GM12878 (cell line): ENCODE data around the gene ATG3. TPM values are rescaled to one million over a fixed set of nuclear protein-coding genes. Genes with fewer than 3 reads are reported as not detected.

Experiments used
- ATAC-seq: fragments of 200-7000 bp; cut with Tn5 transposase; 3 replicates; pipeline ENCODE4 v1.9.1; 2020; ENCODE audit warnings: mild to moderate bottlenecking, moderate library complexity
- BruUV-seq: library from RNA; stranded (reverse); fragments of 400-500 nt; replicated peaks from 2 replicates; lab custom pipeline; 2021; lab: Mats Ljungman, UMichigan
- CTCF ChIA-PET: fragments of 300-600 bp; sonication (Branson Sonifier 250); formaldehyde crosslinking; extraction: SDS; loops from one replicate; lab custom pipeline; 2021; ENCODE audit warnings: inconsistent platforms; lab: Yijun Ruan, JAX
- POLR2A ChIA-PET: fragments of 350-600 bp; formaldehyde crosslinking; extraction: SDS; loops from one replicate; lab custom pipeline; 2021; ENCODE audit warnings: inconsistent platforms; lab: Charles Lee
- RAD21 ChIA-PET: fragments of 300-600 bp; sonication (Branson Sonifier 250); formaldehyde crosslinking; loops from one replicate; lab custom pipeline; 2023; ENCODE audit warnings: antibody characterized with exemption; ENCODE audit not compliant: unreplicated experiment; lab: Charles Lee
- SMC1A ChIA-PET: fragments of 300-600 bp; sonication (Branson Sonifier 250); formaldehyde crosslinking; loops from one replicate; lab custom pipeline; 2023; ENCODE audit not compliant: unreplicated experiment, uncharacterized antibody; lab: Charles Lee
- DNase-seq: peaks from one replicate; pipeline ENCODE4 v3.0.0-alpha.2; 2011; ENCODE audit warnings: low read depth, low spot score
- FAIRE-seq: peaks from 3 replicates; lab custom pipeline; 2011; peaks lifted over from hg19 to GRCh38; lab: Jason Lieb, UNC
- H2AFZ ChIP-seq: 2 replicates; pipeline ENCODE4 v1.6.0; 2011; ENCODE audit warnings: low read depth, low read length, control low read depth; ENCODE audit not compliant: control insufficient read depth
- H3K27ac ChIP-seq: 2 replicates; pipeline ENCODE4 v1.5.1; 2011; ENCODE audit warnings: control low read depth; ENCODE audit not compliant: control insufficient read depth, insufficient read depth
- H3K27me3 ChIP-seq, 2 experiments: replicated peaks in 1 of 2; 2 replicates each; pipeline versions ENCODE4 v1.6.0 to v1.6.1; 2011; ENCODE audit warnings: low read length in 1 of 2; ENCODE audit not compliant: control insufficient read depth in 2 of 2, insufficient read depth in 2 of 2
- H3K36me3 ChIP-seq, 2 experiments: 2 replicates each; pipeline ENCODE4 v1.5.1; 2011; ENCODE audit warnings: low read length in 1 of 2; ENCODE audit not compliant: control insufficient read depth in 2 of 2, insufficient read depth in 2 of 2
- H3K4me1 ChIP-seq: 2 replicates; pipeline ENCODE4 v1.6.1; 2011; ENCODE audit warnings: mild to moderate bottlenecking, low read length, moderate library complexity, mixed read lengths; ENCODE audit not compliant: control insufficient read depth, insufficient read depth
- H3K4me2 ChIP-seq: 2 replicates; pipeline ENCODE4 v1.6.0; 2011; ENCODE audit warnings: control low read depth; ENCODE audit not compliant: control insufficient read depth, insufficient read depth
- H3K4me3 ChIP-seq: fragments of 200-600 bp; sonication (generic); 2 replicates; pipeline ENCODE4 v1.5.1; 2016
- H3K79me2 ChIP-seq: 2 replicates; pipeline ENCODE4 v1.6.0; 2011; ENCODE audit warnings: low read length; ENCODE audit not compliant: control insufficient read depth, insufficient read depth
- H3K9ac ChIP-seq: 2 replicates; pipeline ENCODE4 v1.8.0; 2011; ENCODE audit warnings: low read length, control low read depth, mixed read lengths; ENCODE audit not compliant: control insufficient read depth, insufficient read depth
- H3K9me3 ChIP-seq: replicated peaks from 3 replicates; pipeline ENCODE4 v1.5.1; 2011; ENCODE audit warnings: mild to moderate bottlenecking, low read length; ENCODE audit not compliant: control insufficient read depth, insufficient read depth
- H4K20me1 ChIP-seq: 2 replicates; pipeline ENCODE4 v1.6.0; 2011; ENCODE audit not compliant: control insufficient read depth, insufficient read depth
- CEBPB ChIP-seq, 2 experiments: fragments of 150-350 bp in 1 of 2; IDR thresholded peaks; 2 replicates each; pipeline ENCODE4 v1.6.1; 2012 to 2014; ENCODE audit warnings: low read depth in 2 of 2, low read length in 2 of 2, borderline replicate concordance in 1 of 2, inconsistent platforms in 1 of 2
- CREB1 ChIP-seq: IDR thresholded peaks from 2 replicates; pipeline ENCODE4 v1.6.1; 2012; ENCODE audit warnings: low read depth, mild to moderate bottlenecking, inconsistent platforms
- CREM ChIP-seq: IDR thresholded peaks from 2 replicates; pipeline ENCODE4 v1.6.1; 2014; ENCODE audit warnings: antibody characterized with exemption, low read depth
- GATAD2B ChIP-seq: fragments of 450-650 bp; conservative IDR thresholded peaks from 2 replicates; pipeline ENCODE4 v1.6.1; 2017; ENCODE audit warnings: low read depth, mild to moderate bottlenecking, moderate library complexity
- HDAC2 ChIP-seq: fragments of 200-600 bp; sonication (generic); IDR thresholded peaks from 2 replicates; pipeline ENCODE4 v1.6.1; 2017
- MYC ChIP-seq: IDR thresholded peaks from 2 replicates; pipeline ENCODE4 v1.6.1; 2011; ENCODE audit warnings: mild to moderate bottlenecking, low read length, moderate library complexity, inconsistent platforms; ENCODE audit not compliant: insufficient read depth, insufficient replicate concordance, insufficient read length, severe bottlenecking
- NKRF ChIP-seq: fragments of 450-650 bp; conservative IDR thresholded peaks from 2 replicates; pipeline ENCODE4 v1.6.1; 2017; ENCODE audit warnings: mild to moderate bottlenecking, moderate library complexity
- PML ChIP-seq: IDR thresholded peaks from 2 replicates; pipeline ENCODE4 v1.6.1; 2012; ENCODE audit warnings: low read length, inconsistent platforms
- RAD51 ChIP-seq: fragments of 450-650 bp; IDR thresholded peaks from 2 replicates; pipeline ENCODE4 v1.6.1; 2016; ENCODE audit warnings: moderate library complexity, mild to moderate bottlenecking, inconsistent platforms
- RUNX3 ChIP-seq: IDR thresholded peaks from 2 replicates; pipeline ENCODE4 v1.6.1; 2012; ENCODE audit warnings: low read length, inconsistent platforms
- SRF ChIP-seq, 2 experiments: IDR thresholded peaks; 2 replicates each; pipeline ENCODE4 v1.6.1; 2011; ENCODE audit warnings: low read depth in 2 of 2, low read length in 2 of 2, mild to moderate bottlenecking in 1 of 2, moderate library complexity in 1 of 2
- TAF1 ChIP-seq: IDR thresholded peaks from 2 replicates; pipeline ENCODE4 v1.6.1; 2011; ENCODE audit warnings: mild to moderate bottlenecking, low read depth, low read length, borderline replicate concordance
- WGBS: methylation state at CpG from one replicate; pipeline ENCODE4 v1.1.6; 2016; ENCODE audit warnings: low lambda C conversion rate; ENCODE audit not compliant: insufficient replicate concordance, insufficient coverage; ENCODE audit errors: missing lambda C conversion rate; 5-methylcytosine and 5-hydroxymethylcytosine counted together
- in situ Hi-C: fragments of 300-500 bp; cut with MboI; formaldehyde crosslinking; loops from 9 replicates; pipeline ENCODE4 v1.14.3; 2018; ENCODE audit warnings: mixed read lengths
- intact Hi-C: fragments of 100-400 bp; cut with micrococcal nuclease; formaldehyde crosslinking; loops from one replicate; pipeline ENCODE4 v1.14.2; 2022; ENCODE audit not compliant: unreplicated experiment
- polyA plus RNA-seq, 11 experiments: library from polyadenylated mRNA; depleted of rRNA in 4 of 11; unstranded in 6 of 11; stranded (reverse) in 5 of 11; fragments of >200 nt; fragmentation: Nextera tagmentation in 4 of 11; fragmentation: Illumina TruSeq in 1 of 11; extraction: Ambion mirVana in 4 of 11; extraction: Trizol in 1 of 11; gene quantifications; 1 replicate in 1 of 11; 2 replicates in 10 of 11; pipeline versions ENCODE4 v1.2.1 to v1.2.3, GENCODE V29; 2011 to 2016; ENCODE audit warnings: inconsistent platforms in 2 of 11, missing spikeins in 2 of 11, low read depth in 1 of 11
- total RNA-seq, 4 experiments: library from RNA; depleted of rRNA in 3 of 4; stranded (reverse); fragments of >200 nt in 3 of 4; fragmentation: Illumina TruSeq in 1 of 4; extraction: Trizol in 1 of 4; gene quantifications; 2 replicates each; pipeline versions ENCODE4 v1.2.1 to v1.2.3, GENCODE V29; 2013 to 2021
- TF ChIP-seq, protein P1 (sequence below): fragments of 450-650 bp; formaldehyde crosslinking; IDR thresholded peaks from 2 replicates; pipeline ENCODE4 v1.4.0; 2022; ENCODE audit warnings: mild to moderate bottlenecking, moderate library complexity
- TF ChIP-seq, protein P2 (sequence below): IDR thresholded peaks from 2 replicates; pipeline ENCODE4 v1.6.1; 2011; ENCODE audit warnings: mild to moderate bottlenecking, low read depth, low read length, moderate library complexity; ENCODE audit not compliant: insufficient replicate concordance

Gene ATG3
- total and polyA plus RNA-seq, 10 of the 15 experiments (the other 5 are each of a cell fraction or from before 2014, with no cell fraction given), result 49.8 to 97.0 (median 63.6) TPM

DNA sequence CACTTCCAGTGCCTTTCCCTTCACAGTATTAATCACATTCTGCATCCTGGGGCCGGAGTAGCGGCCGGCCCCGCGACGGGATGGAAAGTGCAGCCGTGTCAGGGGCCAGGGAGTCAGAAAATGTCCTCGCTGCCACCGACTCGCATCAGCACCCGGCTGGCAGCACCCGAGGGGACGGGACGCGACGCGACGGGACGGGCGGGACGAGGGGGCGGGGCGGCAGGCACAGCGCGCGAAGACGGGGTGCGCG, 353 bp downstream of the ATG3 start (continued):
- TF ChIP-seq MYC, result peak; percentile 52
- TF ChIP-seq, protein P1, sequence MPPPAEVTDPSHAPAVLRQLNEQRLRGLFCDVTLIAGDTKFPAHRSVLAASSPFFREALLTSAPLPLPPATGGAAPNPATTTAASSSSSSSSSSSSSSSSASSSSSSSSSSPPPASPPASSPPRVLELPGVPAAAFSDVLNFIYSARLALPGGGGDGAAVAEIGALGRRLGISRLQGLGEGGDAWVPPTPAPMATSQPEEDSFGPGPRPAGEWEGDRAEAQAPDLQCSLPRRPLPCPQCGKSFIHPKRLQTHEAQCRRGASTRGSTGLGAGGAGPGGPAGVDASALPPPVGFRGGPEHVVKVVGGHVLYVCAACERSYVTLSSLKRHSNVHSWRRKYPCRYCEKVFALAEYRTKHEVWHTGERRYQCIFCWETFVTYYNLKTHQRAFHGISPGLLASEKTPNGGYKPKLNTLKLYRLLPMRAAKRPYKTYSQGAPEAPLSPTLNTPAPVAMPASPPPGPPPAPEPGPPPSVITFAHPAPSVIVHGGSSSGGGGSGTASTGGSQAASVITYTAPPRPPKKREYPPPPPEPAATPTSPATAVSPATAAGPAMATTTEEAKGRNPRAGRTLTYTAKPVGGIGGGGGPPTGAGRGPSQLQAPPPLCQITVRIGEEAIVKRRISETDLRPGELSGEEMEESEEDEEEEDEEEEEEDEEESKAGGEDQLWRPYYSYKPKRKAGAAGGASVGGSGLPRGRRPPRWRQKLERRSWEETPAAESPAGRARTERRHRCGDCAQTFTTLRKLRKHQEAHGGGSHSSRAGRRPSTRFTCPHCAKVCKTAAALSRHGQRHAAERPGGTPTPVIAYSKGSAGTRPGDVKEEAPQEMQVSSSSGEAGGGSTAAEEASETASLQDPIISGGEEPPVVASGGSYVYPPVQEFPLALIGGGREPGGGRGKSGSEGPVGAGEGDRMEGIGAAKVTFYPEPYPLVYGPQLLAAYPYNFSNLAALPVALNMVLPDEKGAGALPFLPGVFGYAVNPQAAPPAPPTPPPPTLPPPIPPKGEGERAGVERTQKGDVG (CRISPR knock-in tag), result 0 out of 2 replicates have a peak, but pooled peaks have one; percentile 2

GRCh38 chr3:112560721-112561483, 860 bp downstream of the ATG3 start:
- peaks cover 57% of the 10 kb centered on the region for H3K79me2 ChIP-seq

More at GRCh38 chr3:112560721-112561483, 860 bp downstream of the ATG3 start:
- Histone ChIP-seq H2AFZ (peak overlapping the region; percentile 100), H3K4me1 (peaks cover 4% of the 10 kb centered on the region; the same call in 1 of the 2 replicates), H3K4me3 (peak overlapping the region; percentile 81), H4K20me1 (no peaks in the 10 kb centered on the region), H3K9me3 (no peaks in the 10 kb centered on the region; the same call in 2 of the 3 replicates), H3K9ac (peak overlapping the region; percentile 74)
- ChIA-PET POLR2A (interaction anchor here (0.6 to 2.4 kb wide), 11 partner anchors 8 to 458 kb away, joined by 3 to 9 read pairs (median 5); partner anchors contain the start of genes BTLA and CD200), SMC1A (interaction anchor here (0.7 to 1.7 kb wide), 12 partner anchors 8 to 921 kb away, joined by 3 to 9 read pairs (median 3); no protein-coding TSS in a partner anchor), RAD21 (interaction anchor here (0.7 to 2.5 kb wide), 8 partner anchors 12 to 458 kb away, joined by 3 to 7 read pairs (median 4); partner anchors contain the start of gene GCSAM), CTCF (interaction anchor here (0.7 to 2.6 kb wide), 4 partner anchors 27 to 424 kb away, joined by 3 to 8 read pairs (median 5); partner anchors contain the start of gene SLC9C1)
- no TSS peak for BruUV-seq
- DNase-seq (peak; percentile 34), ATAC-seq (peak; percentile 50)
- WGBS, result under 1% methylated on average over 28 of the region's 29 CpGs
- TF ChIP-seq RAD51 (no peak), HDAC2 (no peak), TAF1 (no peak), CEBPB (IDR thresholded peaks at IDR 0.05; ENCODE audit: borderline replicate concordance in 1 of 2, low read depth in 2 of 2, low read length in 2 of 2) (no peak), GATAD2B (0 out of 2 replicates have a peak, but pooled peaks have one; percentile 2), SRF (IDR thresholded peaks at IDR 0.05; ENCODE audit: low read depth in 2 of 2, low read length in 2 of 2) (peak in 1 of 2 experiments; percentile 61; a peak in 2 of 4 replicates), RUNX3 (peak; percentile 11; the same call in 1 of the 2 replicates), CREB1 (peak; percentile 98), PML (0 out of 2 replicates have a peak, but pooled peaks have one; percentile 13), CREM (peak; percentile 98), NKRF (0 out of 2 replicates have a peak, but pooled peaks have one; percentile 6)
- TF ChIP-seq, protein P2, sequence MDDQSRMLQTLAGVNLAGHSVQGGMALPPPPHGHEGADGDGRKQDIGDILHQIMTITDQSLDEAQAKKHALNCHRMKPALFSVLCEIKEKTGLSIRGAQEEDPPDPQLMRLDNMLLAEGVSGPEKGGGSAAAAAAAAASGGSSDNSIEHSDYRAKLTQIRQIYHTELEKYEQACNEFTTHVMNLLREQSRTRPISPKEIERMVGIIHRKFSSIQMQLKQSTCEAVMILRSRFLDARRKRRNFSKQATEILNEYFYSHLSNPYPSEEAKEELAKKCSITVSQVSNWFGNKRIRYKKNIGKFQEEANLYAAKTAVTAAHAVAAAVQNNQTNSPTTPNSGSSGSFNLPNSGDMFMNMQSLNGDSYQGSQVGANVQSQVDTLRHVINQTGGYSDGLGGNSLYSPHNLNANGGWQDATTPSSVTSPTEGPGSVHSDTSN, result no peak
- TF ChIP-seq, all 136 proteins: peak for 7
- no peaks in the 10 kb centered on the region; a peak in 2 of 4 replicates for H3K36me3 ChIP-seq
- intact Hi-C loops, result no loop called here
- peak overlapping the region; percentile 92 for H3K27ac ChIP-seq
- in situ Hi-C loops, result no loop called here
- H3K27me3 ChIP-seq, result no peaks in the 10 kb centered on the region
- H3K4me2 ChIP-seq, result peak overlapping the region; percentile 78
- peak; percentile 92 for FAIRE-seq
